K562 (cell line): ENCODE results near the gene RELL1. TPM values are rescaled to one million over a fixed set of nuclear protein-coding genes. Genes with fewer than 3 reads are reported as not detected.

ENCODE experiments used
- ATAC-seq: fragments of 200-7000 bp; cut with Tn5 transposase; 3 replicates; pipeline ENCODE4 v1.9.1; 2020; ENCODE audit warnings: moderate library complexity
- BruUV-seq: library from RNA; stranded (reverse); fragments of 400-500 nt; replicated peaks from 2 replicates; lab custom pipeline; 2021; lab: Mats Ljungman, UMichigan
- CTCF ChIA-PET: fragments of 300-600 bp; formaldehyde crosslinking; extraction: SDS; loops from one replicate; lab custom pipeline; 2021; ENCODE audit warnings: low intra/inter-chr PET ratio; lab: Yijun Ruan, JAX
- POLR2A ChIA-PET: fragments of 300-600, 350-650 bp; sonication (Branson Sonifier 250); formaldehyde crosslinking; extraction: SDS; loops from one replicate; lab custom pipeline; 2021; ENCODE audit warnings: antibody characterized with exemption, inconsistent platforms; lab: Yijun Ruan, JAX
- DNase-seq, 4 experiments: peaks; one replicate each; pipeline versions ENCODE4 v3.0.0 to v3.0.0-alpha.2; 2011 to 2018; ENCODE audit warnings: low spot score in 3 of 4, mixed read lengths in 3 of 4; ENCODE audit errors: extremely low read depth in 1 of 4
- FAIRE-seq: peaks from 2 replicates; lab custom pipeline; 2011; peaks lifted over from hg19 to GRCh38; lab: Jason Lieb, UNC
- H2AFZ ChIP-seq: 2 replicates; pipeline ENCODE4 v1.6.0; 2011; ENCODE audit warnings: low read depth, low read length, control low read depth, inconsistent platforms
- H3K27ac ChIP-seq: fragments of 200-600 bp; 3 replicates; pipeline ENCODE4 v1.8.0; 2011; ENCODE audit warnings: low read depth, mild to moderate bottlenecking, control low read depth, inconsistent platforms, low read length, moderate library complexity, mixed read lengths; ENCODE audit errors: extremely low read depth
- H3K27me3 ChIP-seq, 2 experiments: fragments of 300-600 bp in 1 of 2; 2 replicates in 1 of 2; 3 replicates in 1 of 2; pipeline versions ENCODE4 v1.6.0 to v1.8.0; 2011; ENCODE audit warnings: inconsistent platforms in 2 of 2, low read length in 2 of 2, mild to moderate bottlenecking in 1 of 2, mixed read lengths in 1 of 2, moderate library complexity in 1 of 2; ENCODE audit not compliant: control insufficient read depth in 2 of 2, insufficient read depth in 2 of 2
- H3K36me3 ChIP-seq: fragments of 300-600 bp; 3 replicates; pipeline ENCODE4 v1.8.0; 2011; ENCODE audit warnings: mild to moderate bottlenecking, low read length, inconsistent platforms; ENCODE audit not compliant: control insufficient read depth, insufficient read depth
- H3K4me1 ChIP-seq, 2 experiments: fragments of 200-600 bp in 1 of 2; replicated peaks in 1 of 2; 2 replicates in 1 of 2; 3 replicates in 1 of 2; pipeline versions ENCODE4 v1.5.1 to v1.8.0; 2011; ENCODE audit warnings: inconsistent platforms in 2 of 2, low read length in 2 of 2, mild to moderate bottlenecking in 1 of 2, mixed read lengths in 1 of 2, moderate library complexity in 1 of 2; ENCODE audit not compliant: control insufficient read depth in 2 of 2, insufficient read depth in 2 of 2
- H3K4me2 ChIP-seq: 2 replicates; pipeline ENCODE4 v1.6.1; 2011; ENCODE audit warnings: low read length, control low read depth, inconsistent platforms, mixed read lengths; ENCODE audit not compliant: insufficient read depth
- H3K4me3 ChIP-seq: fragments of 200-600 bp; sonication (generic), shearing (Covaris generic); 2 replicates; pipeline ENCODE4 v1.5.1; 2016; ENCODE audit warnings: control low read depth, inconsistent platforms
- H3K79me2 ChIP-seq: fragments of 200-600 bp; 3 replicates; pipeline ENCODE4 v1.8.0; 2011; ENCODE audit warnings: low read length, inconsistent platforms; ENCODE audit not compliant: control insufficient read depth, insufficient read depth
- H3K9ac ChIP-seq, 2 experiments: 2 replicates each; pipeline versions ENCODE4 v1.6.0 to v1.6.1; 2011; ENCODE audit warnings: low read depth in 2 of 2, low read length in 2 of 2, control low read depth in 1 of 2, inconsistent platforms in 1 of 2, mild to moderate bottlenecking in 1 of 2, mixed read lengths in 1 of 2; ENCODE audit not compliant: insufficient read depth in 1 of 2
- H3K9me1 ChIP-seq: one replicate; pipeline ENCODE4 v1.6.0; 2011; ENCODE audit warnings: inconsistent platforms, mild to moderate bottlenecking, low read length, moderate library complexity; ENCODE audit not compliant: control insufficient read depth, insufficient read depth
- H3K9me3 ChIP-seq: replicated peaks from 2 replicates; pipeline ENCODE4 v1.5.1; 2011; ENCODE audit warnings: low read depth, low read length, inconsistent platforms; ENCODE audit not compliant: control insufficient read depth, insufficient read depth
- H4K20me1 ChIP-seq: replicated peaks from 2 replicates; pipeline ENCODE4 v1.6.1; 2011; ENCODE audit warnings: low read length, inconsistent platforms, mixed read lengths; ENCODE audit not compliant: control insufficient read depth, insufficient read depth
- AFF1 ChIP-seq, 2 experiments: fragments of 450-650 bp; IDR thresholded peaks; 2 replicates each; pipeline ENCODE4 v1.6.1; 2018; ENCODE audit warnings: mild to moderate bottlenecking in 2 of 2, low read depth in 1 of 2; ENCODE audit not compliant: partially characterized antibody in 2 of 2
- CTCFL ChIP-seq: IDR thresholded peaks from 2 replicates; pipeline ENCODE4 v1.6.1; 2011; ENCODE audit warnings: borderline replicate concordance, low read depth, mild to moderate bottlenecking, moderate library complexity, low read length; ENCODE audit not compliant: insufficient read depth, poor library complexity, severe bottlenecking
- ESRRB ChIP-seq: fragments of 250-450 bp; sonication (Bioruptor Pico); IDR thresholded peaks from 2 replicates; pipeline ENCODE4 v1.5.0; 2020; ENCODE audit warnings: mild to moderate bottlenecking, moderate library complexity, borderline replicate concordance
- ETV5 ChIP-seq: sonication (generic); formaldehyde crosslinking; IDR thresholded peaks from 2 replicates; pipeline ENCODE4 v1.4.0; 2020; ENCODE audit warnings: low read depth, mild to moderate bottlenecking, missing genetic modification reagents
- ID3 ChIP-seq, 2 experiments: fragments of 250-450 bp in 1 of 2; fragments of 450-650 bp in 1 of 2; sonication (Bioruptor Pico) in 1 of 2; IDR thresholded peaks; 2 replicates each; pipeline versions ENCODE4 v1.6.1 to v1.8.0; 2016 to 2021; ENCODE audit warnings: mild to moderate bottlenecking in 2 of 2, moderate library complexity in 2 of 2, missing compliant biosample characterization in 1 of 2, missing genetic modification characterization in 1 of 2
- RBFOX2 ChIP-seq: fragments of 200-400 bp; formaldehyde crosslinking; IDR thresholded peaks from 2 replicates; pipeline ENCODE4 v1.6.1; 2017; ENCODE audit warnings: low read depth, mild to moderate bottlenecking, low read length, moderate library complexity
- SLC30A9 ChIP-seq: fragments of 250-450 bp; sonication (Bioruptor Pico); IDR thresholded peaks from 2 replicates; pipeline ENCODE4 v1.8.0; 2022; ENCODE audit warnings: mild to moderate bottlenecking, moderate library complexity
- TBL1XR1 ChIP-seq, 2 experiments: IDR thresholded peaks; 2 replicates each; pipeline ENCODE4 v1.6.1; 2012; ENCODE audit warnings: improper control_type of control experiment in 2 of 2, low read length in 2 of 2, mild to moderate bottlenecking in 1 of 2
- THRB ChIP-seq: fragments of 450-650 bp; formaldehyde crosslinking; conservative IDR thresholded peaks from 2 replicates; pipeline ENCODE4 v1.4.0; 2022; ENCODE audit warnings: mild to moderate bottlenecking, missing genetic modification characterization
- ZNF431 ChIP-seq: sonication (generic); formaldehyde crosslinking; IDR thresholded peaks from 2 replicates; pipeline ENCODE4 v1.8.0; 2022; ENCODE audit warnings: mild to moderate bottlenecking, missing genetic modification reagents
- WGBS: fragments of 100-300 bp; shearing (Covaris generic); methylation state at CpG from one replicate; pipeline ENCODE4 v1.1.6; 2016; ENCODE audit warnings: low coverage, mixed read lengths; ENCODE audit not compliant: insufficient coverage; ENCODE audit errors: missing lambda C conversion rate; 5-methylcytosine and 5-hydroxymethylcytosine counted together
- in situ Hi-C: fragments of 300-500 bp; cut with MboI; formaldehyde crosslinking; loops from 4 replicates; pipeline ENCODE4 v1.15.0; 2018; ENCODE audit warnings: inconsistent platforms, mixed read lengths
- intact Hi-C: fragments of 100-400 bp; cut with micrococcal nuclease; formaldehyde crosslinking; loops from 2 replicates; pipeline ENCODE4 v1.14.2; 2022
- polyA plus RNA-seq, 8 experiments: library from polyadenylated mRNA; depleted of rRNA in 4 of 8; stranded (reverse) in 5 of 8; unstranded in 3 of 8; fragments of >200 nt; fragmentation: Nextera tagmentation in 2 of 8; fragmentation: Illumina TruSeq in 1 of 8; extraction: Ambion mirVana in 2 of 8; extraction: Trizol in 1 of 8; gene quantifications; 2 replicates each; pipeline versions ENCODE4 v1.2.1 to v1.2.3, GENCODE V29; 2011 to 2014; ENCODE audit warnings: inconsistent platforms in 1 of 8, missing spikeins in 1 of 8
- total RNA-seq, 7 experiments: library from RNA; depleted of rRNA in 6 of 7; stranded (reverse); fragments of >200 nt in 6 of 7; fragmentation: Illumina TruSeq in 2 of 7; extraction: Trizol in 2 of 7; gene quantifications; 2 replicates each; pipeline versions ENCODE4 v1.2.1 to v1.2.3, GENCODE V29; 2011 to 2021; ENCODE audit warnings: low replicate concordance in 1 of 7

RELL1 gene
- total and polyA plus RNA-seq, 9 of the 15 experiments (the other 6 are each of a cell fraction or from before 2014, with no cell fraction given), result 0.06 to 3.5 (median 1.7) TPM; not detected in 1

- H2AFZ ChIP-seq, result no peak overlapping the region
- WGBS, result 10% methylated on average over 11 of the region's 11 CpGs
- no peak for DNase-seq
- no peaks in the 10 kb centered on the region for H3K9me3 ChIP-seq
- no peaks in the 10 kb centered on the region for H3K79me2 ChIP-seq
- H3K4me3 ChIP-seq, result no peak overlapping the region
- in situ Hi-C loops (no loop called here), intact Hi-C loops (no loop called here)
- no peak for FAIRE-seq
- H3K4me1 ChIP-seq, result peaks cover 0 to 9% of the 10 kb centered on the region in 2 experiments; a peak in 2 of 5 replicates
- no peaks in the 10 kb centered on the region for H4K20me1 ChIP-seq
- no peak overlapping the region for H3K4me2 ChIP-seq
- ATAC-seq, result no peak
- BruUV-seq, result no TSS peak
- CTCF ChIA-PET, result no interaction called here
- no peak overlapping the region for H3K27ac ChIP-seq
- TF ChIP-seq THRB (CRISPR knock-in tag), result no peak
- TF ChIP-seq ID3 (CRISPR knock-in tag; IDR thresholded peaks at IDR 0.05), result no peak
- no peak for TF ChIP-seq ID3 (tag; IDR thresholded peaks at IDR 0.05)
- no peak for TF ChIP-seq ETV5
- TF ChIP-seq TBL1XR1 (IDR thresholded peaks at IDR 0.05; ENCODE audit: low read length in 2 of 2), result no peak
- no peak for TF ChIP-seq CTCFL
- no peak for TF ChIP-seq ZNF431 (CRISPR knock-in tag)
- no peak for TF ChIP-seq RBFOX2
- no peak for TF ChIP-seq ESRRB (CRISPR knock-in tag)
- TF ChIP-seq SLC30A9 (CRISPR knock-in tag), result no peak
- TF ChIP-seq AFF1 (IDR thresholded peaks at IDR 0.05; ENCODE audit: low read depth in 1 of 2, partially characterized antibody in 2 of 2), result no peak
- POLR2A ChIA-PET, result no interaction called here
- no peaks in the 10 kb centered on the region for H3K36me3 ChIP-seq
- no peak overlapping the region for H3K9ac ChIP-seq
- peaks cover 0 to 2% of the 10 kb centered on the region in 2 experiments; a peak in 1 of 5 replicates for H3K27me3 ChIP-seq
- H3K9me1 ChIP-seq, result peaks cover 3% of the 10 kb centered on the region
Observed at GRCh38 chr4:37649268-37649667, 36.9 kb downstream of the RELL1 start.
